Measurements from ENCODE around the gene HENMT1.

DNA sequence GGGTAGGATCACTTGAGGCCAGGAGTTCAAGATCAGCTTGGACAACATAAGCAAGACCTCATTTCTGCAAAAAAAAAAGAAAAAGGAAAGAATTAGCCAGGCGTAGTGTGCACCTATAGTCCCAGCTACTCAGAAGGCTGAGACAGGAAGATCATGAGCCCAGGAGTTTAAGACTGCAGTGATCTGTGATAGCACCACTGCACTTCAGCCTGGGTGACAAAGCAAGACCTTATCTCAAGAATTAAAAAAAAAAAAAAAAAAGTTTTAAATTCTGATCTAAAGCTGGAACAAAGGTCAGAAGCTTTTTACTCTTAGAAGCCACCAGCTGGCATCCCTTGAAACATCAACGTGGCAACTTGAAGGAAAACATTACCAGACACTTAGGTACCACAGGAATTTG, 45.3 kb downstream of the HENMT1 start:
- TF ChIP-seq, protein P1, sequence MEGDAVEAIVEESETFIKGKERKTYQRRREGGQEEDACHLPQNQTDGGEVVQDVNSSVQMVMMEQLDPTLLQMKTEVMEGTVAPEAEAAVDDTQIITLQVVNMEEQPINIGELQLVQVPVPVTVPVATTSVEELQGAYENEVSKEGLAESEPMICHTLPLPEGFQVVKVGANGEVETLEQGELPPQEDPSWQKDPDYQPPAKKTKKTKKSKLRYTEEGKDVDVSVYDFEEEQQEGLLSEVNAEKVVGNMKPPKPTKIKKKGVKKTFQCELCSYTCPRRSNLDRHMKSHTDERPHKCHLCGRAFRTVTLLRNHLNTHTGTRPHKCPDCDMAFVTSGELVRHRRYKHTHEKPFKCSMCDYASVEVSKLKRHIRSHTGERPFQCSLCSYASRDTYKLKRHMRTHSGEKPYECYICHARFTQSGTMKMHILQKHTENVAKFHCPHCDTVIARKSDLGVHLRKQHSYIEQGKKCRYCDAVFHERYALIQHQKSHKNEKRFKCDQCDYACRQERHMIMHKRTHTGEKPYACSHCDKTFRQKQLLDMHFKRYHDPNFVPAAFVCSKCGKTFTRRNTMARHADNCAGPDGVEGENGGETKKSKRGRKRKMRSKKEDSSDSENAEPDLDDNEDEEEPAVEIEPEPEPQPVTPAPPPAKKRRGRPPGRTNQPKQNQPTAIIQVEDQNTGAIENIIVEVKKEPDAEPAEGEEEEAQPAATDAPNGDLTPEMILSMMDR (IDR thresholded peaks at IDR 0.05), result no peak
- TF ChIP-seq JUN (IDR thresholded peaks at IDR 0.05), result no peak
- TF ChIP-seq, protein P2, sequence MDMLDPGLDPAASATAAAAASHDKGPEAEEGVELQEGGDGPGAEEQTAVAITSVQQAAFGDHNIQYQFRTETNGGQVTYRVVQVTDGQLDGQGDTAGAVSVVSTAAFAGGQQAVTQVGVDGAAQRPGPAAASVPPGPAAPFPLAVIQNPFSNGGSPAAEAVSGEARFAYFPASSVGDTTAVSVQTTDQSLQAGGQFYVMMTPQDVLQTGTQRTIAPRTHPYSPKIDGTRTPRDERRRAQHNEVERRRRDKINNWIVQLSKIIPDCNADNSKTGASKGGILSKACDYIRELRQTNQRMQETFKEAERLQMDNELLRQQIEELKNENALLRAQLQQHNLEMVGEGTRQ (IDR thresholded peaks at IDR 0.05), result no peak
- no peak for TF ChIP-seq MAFK (IDR thresholded peaks at IDR 0.05; ENCODE audit: partially characterized antibody)
- TF ChIP-seq, protein P3, sequence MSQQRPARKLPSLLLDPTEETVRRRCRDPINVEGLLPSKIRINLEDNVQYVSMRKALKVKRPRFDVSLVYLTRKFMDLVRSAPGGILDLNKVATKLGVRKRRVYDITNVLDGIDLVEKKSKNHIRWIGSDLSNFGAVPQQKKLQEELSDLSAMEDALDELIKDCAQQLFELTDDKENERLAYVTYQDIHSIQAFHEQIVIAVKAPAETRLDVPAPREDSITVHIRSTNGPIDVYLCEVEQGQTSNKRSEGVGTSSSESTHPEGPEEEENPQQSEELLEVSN (IDR thresholded peaks at IDR 0.05; ENCODE audit: borderline replicate concordance, low read depth), result no peak
- no peak for TF ChIP-seq RAD21 (conservative IDR thresholded peaks at IDR 0.05 in 1 of 2, IDR thresholded peaks at IDR 0.05 in 1 of 2)
- no peak for TF ChIP-seq HDAC2 (IDR thresholded peaks at IDR 0.05)
- TF ChIP-seq EP300 (IDR thresholded peaks at IDR 0.05), result no peak
- TF ChIP-seq CBX2 (IDR thresholded peaks at IDR 0.05; ENCODE audit: borderline replicate concordance, low read depth), result no peak
- TF ChIP-seq CHD2 (IDR thresholded peaks at IDR 0.05; ENCODE audit: low read length, partially characterized antibody), result no peak
- TF ChIP-seq, protein P4, sequence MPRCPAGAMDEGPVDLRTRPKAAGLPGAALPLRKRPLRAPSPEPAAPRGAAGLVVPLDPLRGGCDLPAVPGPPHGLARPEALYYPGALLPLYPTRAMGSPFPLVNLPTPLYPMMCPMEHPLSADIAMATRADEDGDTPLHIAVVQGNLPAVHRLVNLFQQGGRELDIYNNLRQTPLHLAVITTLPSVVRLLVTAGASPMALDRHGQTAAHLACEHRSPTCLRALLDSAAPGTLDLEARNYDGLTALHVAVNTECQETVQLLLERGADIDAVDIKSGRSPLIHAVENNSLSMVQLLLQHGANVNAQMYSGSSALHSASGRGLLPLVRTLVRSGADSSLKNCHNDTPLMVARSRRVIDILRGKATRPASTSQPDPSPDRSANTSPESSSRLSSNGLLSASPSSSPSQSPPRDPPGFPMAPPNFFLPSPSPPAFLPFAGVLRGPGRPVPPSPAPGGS (IDR thresholded peaks at IDR 0.05), result no peak
- TF ChIP-seq, protein P5, sequence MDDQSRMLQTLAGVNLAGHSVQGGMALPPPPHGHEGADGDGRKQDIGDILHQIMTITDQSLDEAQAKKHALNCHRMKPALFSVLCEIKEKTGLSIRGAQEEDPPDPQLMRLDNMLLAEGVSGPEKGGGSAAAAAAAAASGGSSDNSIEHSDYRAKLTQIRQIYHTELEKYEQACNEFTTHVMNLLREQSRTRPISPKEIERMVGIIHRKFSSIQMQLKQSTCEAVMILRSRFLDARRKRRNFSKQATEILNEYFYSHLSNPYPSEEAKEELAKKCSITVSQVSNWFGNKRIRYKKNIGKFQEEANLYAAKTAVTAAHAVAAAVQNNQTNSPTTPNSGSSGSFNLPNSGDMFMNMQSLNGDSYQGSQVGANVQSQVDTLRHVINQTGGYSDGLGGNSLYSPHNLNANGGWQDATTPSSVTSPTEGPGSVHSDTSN (IDR thresholded peaks at IDR 0.05), result no peak
- no peak for TF ChIP-seq POLR2A (IDR thresholded peaks at IDR 0.05; ENCODE audit: low read length)
- TF ChIP-seq MYC (IDR thresholded peaks at IDR 0.05; ENCODE audit: borderline replicate concordance, low read length), result no peak
